GM18526 (cell line): Measurements from ENCODE around the gene TRMU.

Experiments
- POLR2A ChIP-seq: IDR thresholded peaks from 3 replicates; pipeline ENCODE4 v1.6.1; 2011; ENCODE audit not compliant: insufficient read length; ENCODE audit errors: extremely low read depth

TRMU gene

DNA sequence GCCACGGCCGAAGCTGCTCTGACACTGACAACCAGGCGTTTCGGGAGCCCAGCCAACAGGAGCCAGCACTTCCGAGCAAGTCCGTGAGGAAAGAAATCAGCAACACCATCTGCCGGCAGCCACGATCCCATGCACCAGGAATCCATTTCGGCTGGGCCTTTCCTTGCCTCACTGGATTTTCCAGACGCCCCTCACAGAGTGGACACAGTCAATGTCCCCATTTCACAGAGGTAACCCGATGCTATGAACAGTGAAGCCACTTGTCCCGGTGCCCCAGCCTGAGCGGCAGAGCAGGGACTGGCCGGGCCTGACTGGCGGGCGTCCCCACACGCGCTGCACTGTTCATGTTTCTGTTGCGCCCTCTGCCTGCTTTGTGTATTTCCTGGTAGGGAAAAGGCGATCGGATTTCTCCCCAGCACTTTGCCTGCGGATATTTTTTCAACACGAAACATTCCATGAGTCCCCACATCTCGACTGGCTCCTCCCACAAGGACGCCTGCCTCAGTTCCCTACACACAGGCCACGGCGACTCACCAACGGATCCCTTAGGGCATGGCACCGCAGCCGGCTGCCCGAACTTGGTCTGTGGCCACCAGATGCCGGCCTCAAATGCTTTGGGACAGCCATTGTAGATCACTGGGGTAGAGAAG, 55.3 kb downstream of the TRMU start:
- no peak for TF ChIP-seq POLR2A

DNA sequence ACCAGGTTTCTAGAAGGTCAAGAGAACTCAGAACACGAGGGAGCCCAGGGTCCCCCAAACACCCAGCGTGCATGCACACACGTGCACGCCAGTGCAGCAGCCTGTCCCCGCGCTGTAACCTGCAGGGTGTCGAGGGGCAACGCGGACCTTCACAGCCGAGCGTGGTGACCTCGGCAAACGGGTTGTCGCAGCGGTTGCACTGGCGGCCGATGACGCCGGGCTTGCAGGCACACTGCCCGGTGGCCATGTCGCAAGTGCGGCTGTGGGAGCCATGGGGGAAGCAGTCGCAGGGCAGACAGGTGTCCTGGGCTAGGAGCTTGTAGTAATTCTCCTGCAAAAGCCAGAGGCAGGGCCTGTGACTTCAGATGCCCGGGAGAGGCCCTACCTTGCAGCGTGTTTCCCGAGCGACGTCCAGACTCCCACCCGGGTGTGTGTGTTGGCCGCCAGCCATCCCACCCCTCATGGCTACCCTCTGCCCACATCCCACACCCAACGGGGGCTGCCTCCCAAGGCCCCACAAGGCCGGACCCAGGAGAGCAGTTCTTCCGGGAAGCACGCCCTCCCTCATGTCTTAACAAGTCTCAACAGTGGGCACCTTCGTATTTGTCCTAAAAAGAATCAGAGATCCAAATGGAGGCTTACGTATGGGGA, 56.1 kb downstream of the TRMU start:
- TF ChIP-seq POLR2A: no peak

DNA sequence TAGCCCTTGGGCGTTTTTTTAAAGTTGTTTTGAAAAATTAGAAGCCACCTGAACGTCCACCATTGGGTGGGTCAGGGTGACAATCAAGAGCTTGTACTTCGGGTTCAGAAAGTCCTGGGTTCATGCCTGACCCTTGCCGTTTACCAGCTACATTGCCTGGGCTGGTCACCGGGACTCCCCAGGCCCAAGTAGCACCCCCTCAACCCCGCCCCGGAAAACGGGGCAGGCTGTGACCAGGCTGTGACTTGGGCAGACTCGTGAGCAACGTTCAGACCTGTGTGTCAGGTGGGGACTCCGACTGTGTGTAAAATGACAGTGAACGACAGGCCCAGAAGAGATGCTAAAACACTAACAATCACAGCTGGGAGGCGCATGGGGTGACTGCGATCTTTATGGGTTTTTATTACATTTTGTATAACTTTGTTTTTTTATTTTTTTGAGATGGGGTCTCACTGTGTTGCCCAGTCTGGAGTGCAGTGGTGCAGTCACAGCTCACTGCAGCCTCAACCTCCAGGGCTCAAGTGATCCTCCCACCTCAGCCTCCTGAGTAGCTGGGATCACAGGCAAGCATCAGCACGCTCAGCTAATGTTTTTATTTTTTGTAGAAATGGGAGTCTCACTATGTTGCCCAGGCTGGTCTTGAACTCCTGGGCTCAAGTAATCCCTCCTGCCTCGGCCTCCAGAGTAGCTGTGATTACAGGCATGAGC, 56.8 kb downstream of the TRMU start:
- TF ChIP-seq POLR2A: no peak

DNA sequence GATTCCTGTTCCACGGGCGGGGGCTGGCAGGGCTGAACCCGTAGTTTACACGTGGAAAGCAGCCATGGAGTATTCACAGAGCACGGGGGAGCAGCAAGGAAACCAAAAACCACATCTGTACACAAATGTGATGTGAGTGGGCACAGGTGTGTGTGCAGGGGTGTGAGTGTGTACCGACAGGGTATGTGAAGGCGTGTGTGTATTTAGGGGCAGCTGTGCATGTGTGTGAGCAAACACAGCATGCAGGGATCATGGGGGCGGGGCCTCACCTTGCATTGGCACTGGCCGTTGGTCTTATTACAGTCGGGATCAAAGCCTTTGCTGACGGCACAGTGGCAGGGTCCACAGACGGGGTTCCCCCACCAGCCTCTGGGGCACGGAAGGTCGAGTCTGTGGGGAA, 58.4 kb downstream of the TRMU start:
- no peak for TF ChIP-seq POLR2A

DNA sequence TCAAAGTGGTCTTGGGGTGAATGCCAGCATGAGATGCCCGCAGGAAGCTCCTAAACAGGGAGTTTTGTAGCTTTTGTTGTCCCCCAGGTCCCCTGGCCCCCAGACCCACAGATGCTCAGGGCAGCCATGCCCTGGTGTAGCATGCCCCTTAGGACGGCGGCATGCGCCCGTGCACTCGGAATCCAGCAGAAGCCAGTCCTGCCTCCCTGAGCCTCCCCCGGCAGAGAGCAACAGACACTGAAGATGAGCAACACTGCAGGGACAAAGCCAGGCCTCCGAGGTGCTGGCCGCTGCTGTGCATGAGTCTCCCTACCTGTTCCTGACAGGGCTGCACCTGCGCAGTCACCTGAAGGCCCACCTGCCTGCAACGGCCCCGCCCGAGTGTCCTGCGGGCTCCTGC, 59.1 kb downstream of the TRMU start:
- TF ChIP-seq POLR2A: no peak

DNA sequence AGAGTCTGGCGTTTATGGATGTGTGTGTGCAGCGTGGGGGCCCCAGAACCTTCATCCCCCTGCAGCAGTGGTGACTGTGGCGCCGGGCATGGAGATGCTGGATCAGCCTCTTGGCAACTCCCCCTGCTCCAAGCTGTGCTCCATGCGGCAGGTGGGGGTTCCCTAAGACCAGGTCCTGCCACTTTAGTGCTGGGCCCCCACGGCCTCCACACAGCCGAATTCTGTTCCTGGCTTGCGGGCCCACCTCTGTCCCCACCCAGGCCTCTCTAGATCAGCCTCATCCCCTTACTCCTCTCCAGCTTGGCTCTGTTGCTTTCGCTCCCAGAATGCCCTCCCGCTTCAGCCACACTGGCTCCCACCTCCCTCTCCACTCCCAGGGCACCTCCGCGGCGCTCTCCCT, 59.6 kb downstream of the TRMU start:
- no peak for TF ChIP-seq POLR2A

DNA sequence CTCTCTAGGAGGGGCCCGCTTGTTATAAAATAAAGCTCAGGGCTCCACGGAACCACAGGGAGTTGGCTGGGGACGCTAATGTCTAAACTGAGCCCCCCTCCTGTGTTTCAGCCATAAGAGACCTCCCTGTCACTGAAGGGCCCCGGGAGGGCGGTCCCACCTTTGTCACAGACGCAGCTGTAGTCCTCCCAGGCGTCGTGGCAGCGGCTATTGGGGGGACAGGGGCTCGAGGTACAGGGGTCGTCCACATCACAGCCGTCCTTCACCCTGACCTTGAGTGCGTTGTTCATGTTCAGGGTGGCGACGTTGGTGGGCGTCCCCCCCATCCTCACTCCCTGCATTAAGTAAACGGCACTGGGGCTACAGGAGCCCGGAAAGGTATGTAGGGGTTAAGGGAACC, 62.0 kb downstream of the TRMU start:
- TF ChIP-seq POLR2A: no peak

DNA sequence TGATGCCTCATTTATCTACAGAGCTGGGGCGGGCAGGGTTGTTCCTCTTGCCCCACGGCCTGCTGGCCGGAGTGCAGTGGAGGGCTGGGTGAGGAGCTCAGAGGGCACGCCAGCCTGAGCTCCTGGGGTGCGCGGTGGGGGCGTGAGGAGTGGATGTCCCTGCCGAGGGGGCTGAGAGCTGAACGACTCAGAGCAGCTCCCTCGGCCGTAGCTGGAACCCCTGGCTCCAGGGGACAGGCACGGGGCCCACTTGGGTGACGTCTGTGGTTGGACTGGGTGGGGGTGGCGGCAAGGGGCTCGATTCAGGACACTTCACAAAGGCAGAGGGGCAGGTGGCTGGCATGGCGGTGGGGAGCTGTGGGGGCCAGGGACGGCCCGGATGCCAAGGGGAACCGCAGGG, 62.4 kb downstream of the TRMU start:
- TF ChIP-seq POLR2A: no peak

DNA sequence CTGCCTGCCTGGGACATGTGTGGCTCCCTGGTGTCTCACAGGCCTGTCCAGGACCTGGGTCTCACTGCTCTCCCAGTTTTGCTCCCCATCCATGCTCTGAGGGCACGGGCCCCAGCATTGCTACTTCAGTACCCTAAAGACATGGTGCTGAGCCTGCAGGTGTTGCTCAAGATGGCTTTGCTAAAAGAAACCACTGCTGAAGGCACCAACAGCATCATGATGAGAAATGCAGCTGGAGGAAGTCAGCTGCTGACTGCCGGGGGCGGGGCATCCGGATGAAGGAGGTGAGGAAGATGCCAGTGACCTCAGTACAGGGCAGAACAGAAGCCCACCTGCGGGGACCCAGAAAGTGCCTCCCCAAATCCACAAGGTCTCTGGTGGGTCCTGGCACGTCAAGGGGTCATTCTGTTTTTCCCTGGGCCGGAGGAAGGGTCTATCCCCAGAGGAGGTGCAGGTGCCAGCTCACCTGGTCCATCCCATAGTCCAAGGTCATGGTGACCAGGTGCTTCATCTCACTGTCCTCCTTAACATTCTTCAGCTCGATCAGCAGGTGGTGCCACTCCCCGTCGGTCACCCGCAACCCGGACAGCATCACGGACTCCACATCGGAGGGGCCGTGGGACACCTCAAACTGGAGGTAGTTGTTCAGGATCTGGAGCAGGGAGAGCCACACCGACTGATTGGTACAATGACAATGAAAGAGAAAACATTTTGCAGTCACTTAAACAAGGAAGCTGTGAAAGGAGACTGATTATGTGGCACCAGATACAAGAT, 63.9 kb downstream of the TRMU start:
- no peak for TF ChIP-seq POLR2A

DNA sequence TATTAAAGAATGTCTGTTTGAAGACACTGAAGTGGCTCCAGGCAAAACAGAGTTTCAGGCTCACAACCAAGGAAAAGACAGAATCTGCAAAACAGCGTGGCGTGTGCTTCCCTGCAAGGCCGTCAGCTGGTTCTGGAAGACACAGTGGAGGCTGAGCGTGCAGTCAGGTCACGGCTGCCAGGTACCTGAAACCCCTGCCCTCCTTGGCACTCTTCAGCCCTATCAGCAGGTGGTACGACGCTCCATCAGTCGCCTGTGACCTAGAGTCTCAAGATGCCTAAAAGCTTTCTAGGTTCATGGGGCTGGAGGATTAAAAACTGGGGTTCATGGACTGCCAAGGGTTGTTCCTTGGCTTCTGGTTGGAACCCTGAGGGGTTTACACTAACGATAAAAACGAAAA, 65.9 kb downstream of the TRMU start:
- no peak for TF ChIP-seq POLR2A

DNA sequence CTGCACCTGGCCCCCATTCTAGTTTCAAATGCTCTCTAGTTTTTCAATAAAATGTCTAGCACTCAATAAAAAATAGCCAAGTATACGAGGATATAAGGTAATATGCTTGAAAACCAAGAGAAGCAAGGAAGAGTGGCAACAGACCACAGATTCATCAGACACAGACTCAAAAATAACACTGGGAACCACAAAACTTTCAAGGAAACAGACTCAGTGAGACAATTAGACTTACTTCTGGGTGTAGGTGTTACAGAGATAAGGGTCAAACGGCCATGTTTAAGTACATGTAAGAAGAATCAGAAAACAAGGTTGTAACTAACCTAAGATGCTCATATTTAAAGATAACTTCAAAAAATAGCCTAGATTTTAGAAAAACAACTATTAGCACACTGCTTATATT, 67.0 kb downstream of the TRMU start:
- no peak for TF ChIP-seq POLR2A

DNA sequence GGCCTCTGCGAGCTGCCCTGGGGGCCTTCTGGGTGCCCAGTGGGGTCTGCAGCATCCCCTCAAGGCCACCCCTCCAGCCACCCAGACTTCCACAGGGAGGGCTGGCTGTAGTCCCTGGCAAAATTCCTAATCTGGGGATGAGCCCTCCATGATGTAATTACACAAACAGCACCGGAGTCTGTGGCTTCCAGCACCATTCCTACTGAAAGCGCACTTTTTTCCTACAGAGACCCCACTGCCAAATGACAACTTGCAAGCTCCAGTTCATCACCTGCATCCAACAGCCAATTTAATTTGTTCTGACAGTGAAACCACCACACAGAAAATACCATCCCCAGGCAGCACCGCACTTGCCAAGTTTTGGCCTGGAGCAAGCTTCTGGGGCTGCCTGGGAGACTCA, 70.4 kb downstream of the TRMU start:
- TF ChIP-seq POLR2A: no peak

DNA sequence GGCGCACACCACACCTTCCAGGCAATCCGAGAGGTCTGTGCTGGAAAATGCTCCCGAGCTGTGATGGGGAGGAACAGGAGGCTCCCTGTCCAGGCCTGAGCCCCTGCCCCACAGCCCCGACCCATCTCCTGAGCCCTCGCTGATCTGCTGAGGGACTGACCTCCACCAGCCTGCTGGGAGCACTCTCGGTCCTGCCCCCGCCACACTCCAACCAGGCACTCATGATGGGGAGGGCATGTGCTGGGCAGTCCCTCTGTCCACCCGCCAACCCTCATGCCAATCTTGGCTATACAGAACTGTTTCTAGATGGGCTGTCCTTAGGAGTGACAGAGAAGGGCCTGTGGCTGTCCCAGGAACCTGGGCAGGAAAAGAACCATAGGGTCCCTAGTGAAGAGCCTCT, 70.8 kb downstream of the TRMU start:
- TF ChIP-seq POLR2A: no peak

DNA sequence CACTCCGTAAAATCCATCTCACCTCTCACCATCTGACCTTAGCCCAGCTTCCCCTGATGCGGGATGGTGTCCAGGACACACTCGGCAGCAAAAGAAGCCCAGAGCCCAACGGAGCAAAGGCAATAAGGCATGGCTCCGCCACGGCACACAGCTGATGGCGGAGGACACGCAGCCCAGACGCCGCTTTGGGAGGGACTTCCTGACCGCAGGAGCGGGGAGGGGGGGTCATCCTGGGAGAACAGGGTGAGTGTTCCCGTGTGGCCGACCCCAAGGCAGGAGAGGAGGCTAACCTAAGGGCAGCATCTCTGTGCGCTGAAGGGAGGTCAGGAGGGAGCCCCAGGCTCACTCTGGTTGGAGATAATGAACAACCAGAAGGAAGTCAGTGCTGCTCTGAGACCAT, 71.3 kb downstream of the TRMU start:
- no peak for TF ChIP-seq POLR2A
